Measurements from ENCODE around the gene WFDC10A.

The WFDC10A gene

DNA sequence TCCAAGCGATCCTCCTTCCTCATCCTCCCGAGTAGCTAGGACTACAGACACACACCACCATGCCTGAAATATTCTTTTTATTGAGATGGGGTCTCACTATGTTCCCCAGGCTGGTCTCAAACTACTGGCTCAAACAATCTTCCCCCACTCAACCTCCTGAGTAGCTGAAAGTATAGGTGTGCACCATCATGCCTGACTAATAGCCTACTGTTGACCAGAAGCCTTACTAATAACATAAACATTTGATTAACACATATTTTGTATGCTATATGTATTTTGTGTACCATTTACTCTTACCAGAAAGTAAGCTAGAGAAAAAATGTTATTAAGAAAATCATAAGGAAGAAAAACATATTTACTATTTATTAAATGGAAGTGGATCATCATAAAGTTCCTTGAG, 11.9 kb upstream of the WFDC10A start:
- DNase-seq (ENCODE audit: extremely low read depth, insufficient read length): no peak
- H3K4me3 ChIP-seq (replicated peaks; ENCODE audit: low read depth, low read length): no peak overlapping the region
- H3K36me3 ChIP-seq (ENCODE audit: control insufficient read depth, insufficient read depth, low read length): no peaks in the 10 kb centered on the region
- TF ChIP-seq, protein P1, sequence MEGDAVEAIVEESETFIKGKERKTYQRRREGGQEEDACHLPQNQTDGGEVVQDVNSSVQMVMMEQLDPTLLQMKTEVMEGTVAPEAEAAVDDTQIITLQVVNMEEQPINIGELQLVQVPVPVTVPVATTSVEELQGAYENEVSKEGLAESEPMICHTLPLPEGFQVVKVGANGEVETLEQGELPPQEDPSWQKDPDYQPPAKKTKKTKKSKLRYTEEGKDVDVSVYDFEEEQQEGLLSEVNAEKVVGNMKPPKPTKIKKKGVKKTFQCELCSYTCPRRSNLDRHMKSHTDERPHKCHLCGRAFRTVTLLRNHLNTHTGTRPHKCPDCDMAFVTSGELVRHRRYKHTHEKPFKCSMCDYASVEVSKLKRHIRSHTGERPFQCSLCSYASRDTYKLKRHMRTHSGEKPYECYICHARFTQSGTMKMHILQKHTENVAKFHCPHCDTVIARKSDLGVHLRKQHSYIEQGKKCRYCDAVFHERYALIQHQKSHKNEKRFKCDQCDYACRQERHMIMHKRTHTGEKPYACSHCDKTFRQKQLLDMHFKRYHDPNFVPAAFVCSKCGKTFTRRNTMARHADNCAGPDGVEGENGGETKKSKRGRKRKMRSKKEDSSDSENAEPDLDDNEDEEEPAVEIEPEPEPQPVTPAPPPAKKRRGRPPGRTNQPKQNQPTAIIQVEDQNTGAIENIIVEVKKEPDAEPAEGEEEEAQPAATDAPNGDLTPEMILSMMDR (IDR thresholded peaks at IDR 0.05; ENCODE audit: insufficient read depth, low read length, poor library complexity, severe bottlenecking): no peak
- no peaks in the 10 kb centered on the region for H3K27me3 ChIP-seq (replicated peaks; ENCODE audit: control insufficient read depth, insufficient read depth, low read length)

DNA sequence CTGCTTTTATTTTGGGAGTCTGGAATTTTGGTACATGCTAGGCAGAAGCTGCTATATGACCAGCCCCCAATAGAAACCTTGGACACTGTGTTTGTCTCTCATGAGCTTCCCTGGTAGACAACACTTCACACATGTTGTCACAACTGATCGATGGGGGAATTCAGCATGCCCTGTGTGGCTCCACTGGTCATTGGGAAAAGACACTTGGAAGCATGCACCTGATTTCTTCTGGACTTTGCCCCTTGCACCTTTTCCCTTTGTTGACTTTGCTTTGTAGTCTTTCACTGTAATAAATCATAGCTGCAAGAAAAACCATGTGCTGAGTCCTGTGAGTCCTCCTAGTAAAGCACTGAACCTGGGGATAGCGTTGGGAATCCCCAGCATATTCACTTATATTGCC, 7.9 kb upstream of the WFDC10A start:
- TF ChIP-seq, protein P1 (IDR thresholded peaks at IDR 0.05; ENCODE audit: insufficient read depth, low read length, poor library complexity, severe bottlenecking): no peak
- Histone ChIP-seq H3K36me3 (ENCODE audit: control insufficient read depth, insufficient read depth, low read length) (no peaks in the 10 kb centered on the region), H3K27me3 (replicated peaks; ENCODE audit: control insufficient read depth, insufficient read depth, low read length) (no peaks in the 10 kb centered on the region), H3K4me3 (replicated peaks; ENCODE audit: low read depth, low read length) (no peak overlapping the region)
- no peak for DNase-seq (ENCODE audit: extremely low read depth, insufficient read length)

DNA sequence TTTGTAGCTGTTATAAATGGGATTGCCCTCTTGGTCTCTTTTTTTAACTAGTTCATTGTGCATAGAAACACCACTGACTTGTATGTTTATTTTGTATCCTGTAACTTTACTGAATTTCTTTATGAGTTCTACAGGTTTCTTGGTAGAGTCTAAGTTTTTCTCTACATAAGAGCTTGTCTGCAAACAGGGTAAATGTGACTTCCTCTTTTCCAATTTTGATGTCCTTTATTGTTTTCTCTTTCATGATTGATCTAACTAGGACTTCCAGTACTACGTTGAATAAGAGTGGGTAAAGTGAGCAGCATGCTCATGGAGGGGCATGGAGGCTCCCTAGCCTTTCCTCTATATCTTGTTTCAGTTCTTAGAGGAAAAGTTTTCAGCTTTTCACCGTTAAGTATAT, 3.0 kb upstream of the WFDC10A start:
- no peaks in the 10 kb centered on the region; the same call in 1 of the 2 replicates for H3K27me3 ChIP-seq (replicated peaks; ENCODE audit: control insufficient read depth, insufficient read depth, low read length)
- TF ChIP-seq, protein P1 (IDR thresholded peaks at IDR 0.05; ENCODE audit: insufficient read depth, low read length, poor library complexity, severe bottlenecking): no peak
- H3K4me3 ChIP-seq (replicated peaks; ENCODE audit: low read depth, low read length): no peak overlapping the region
- no peaks in the 10 kb centered on the region for H3K36me3 ChIP-seq (ENCODE audit: control insufficient read depth, insufficient read depth, low read length)
- DNase-seq (ENCODE audit: extremely low read depth, insufficient read length): no peak

DNA sequence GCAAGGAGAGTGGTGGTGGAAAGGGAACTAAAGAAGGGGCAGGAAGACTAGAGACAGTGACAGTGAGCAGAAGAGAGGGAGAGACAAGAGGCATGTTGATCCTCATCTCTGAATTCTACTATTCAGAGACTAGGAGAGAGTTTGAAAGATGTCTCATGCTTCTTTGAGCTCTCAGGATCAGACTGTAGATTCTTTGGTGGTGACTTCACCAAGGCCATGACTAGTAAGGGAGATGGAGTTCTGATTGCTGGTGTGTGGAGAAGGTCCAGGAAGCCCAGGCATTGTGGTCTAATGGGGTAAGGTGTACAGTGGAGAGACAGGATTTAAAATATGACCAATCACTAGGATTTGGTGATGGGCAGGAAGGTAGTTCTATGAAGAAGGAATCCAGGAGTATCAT, 832 bp downstream of the WFDC10A start:
- Histone ChIP-seq H3K36me3 (ENCODE audit: control insufficient read depth, insufficient read depth, low read length) (no peaks in the 10 kb centered on the region), H3K4me3 (replicated peaks; ENCODE audit: low read depth, low read length) (no peak overlapping the region), H3K27me3 (replicated peaks; ENCODE audit: control insufficient read depth, insufficient read depth, low read length) (no peaks in the 10 kb centered on the region; the same call in 1 of the 2 replicates)
- TF ChIP-seq, protein P1 (IDR thresholded peaks at IDR 0.05; ENCODE audit: insufficient read depth, low read length, poor library complexity, severe bottlenecking): no peak
- DNase-seq (ENCODE audit: extremely low read depth, insufficient read length): no peak

DNA sequence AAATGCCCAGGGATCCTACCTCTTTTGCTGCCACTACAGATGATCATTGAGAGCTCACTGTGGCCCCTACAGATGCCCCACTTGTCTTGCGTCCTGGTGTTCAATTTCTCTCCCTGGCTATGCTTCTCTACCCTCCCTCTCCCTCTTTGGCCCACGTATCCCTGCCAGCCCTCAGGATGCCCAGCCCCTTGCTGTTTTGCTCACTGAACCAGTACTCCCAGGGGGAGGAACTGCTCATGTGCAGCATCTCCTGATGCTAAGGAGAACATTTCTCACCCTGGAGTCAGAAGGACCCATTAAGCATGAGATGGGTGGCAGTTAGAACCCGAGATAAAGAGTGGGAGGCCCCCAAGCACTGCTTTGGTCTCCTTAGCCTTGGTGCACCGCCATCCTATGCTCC, 1.6 kb downstream of the WFDC10A start, which contains the start of gene WFDC9:
Gene WFDC9 (minus strand): TSS at position 101 of the 400 bp plus-strand sequence. CDS start 21,103 bp downstream, outside the sequence.
- H3K27me3 ChIP-seq (replicated peaks; ENCODE audit: control insufficient read depth, insufficient read depth, low read length): no peaks in the 10 kb centered on the region; the same call in 1 of the 2 replicates
- no peak for DNase-seq (ENCODE audit: extremely low read depth, insufficient read length)
- TF ChIP-seq, protein P1 (IDR thresholded peaks at IDR 0.05; ENCODE audit: insufficient read depth, low read length, poor library complexity, severe bottlenecking): no peak
- no peak within 1 kb of the TSS for H3K4me3 ChIP-seq (replicated peaks; ENCODE audit: low read depth, low read length)
- no peaks in the 10 kb centered on the region for H3K36me3 ChIP-seq (ENCODE audit: control insufficient read depth, insufficient read depth, low read length)

DNA sequence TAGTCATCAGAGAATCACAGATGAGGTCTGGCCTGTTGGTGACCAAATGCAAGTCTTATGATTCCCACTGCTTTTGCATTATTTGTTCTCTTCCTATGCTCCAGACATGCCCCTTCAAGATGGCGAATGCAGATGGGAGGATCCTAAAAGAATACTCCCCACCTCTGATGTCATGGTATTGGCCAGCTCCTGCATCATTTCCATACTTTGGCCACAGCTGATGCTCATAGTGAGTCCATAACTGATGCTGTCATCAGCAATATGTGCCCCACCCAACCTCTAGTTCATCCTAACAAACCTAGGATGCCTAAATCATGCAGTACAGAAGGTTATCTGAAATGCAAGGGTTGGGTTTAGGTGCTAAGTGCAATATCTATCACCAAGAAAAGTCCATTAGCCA, 7.0 kb downstream of the WFDC10A start:
- Histone ChIP-seq H3K27me3 (replicated peaks; ENCODE audit: control insufficient read depth, insufficient read depth, low read length) (no peaks in the 10 kb centered on the region), H3K36me3 (ENCODE audit: control insufficient read depth, insufficient read depth, low read length) (no peaks in the 10 kb centered on the region), H3K4me3 (replicated peaks; ENCODE audit: low read depth, low read length) (no peak overlapping the region)
- TF ChIP-seq, protein P1 (IDR thresholded peaks at IDR 0.05; ENCODE audit: insufficient read depth, low read length, poor library complexity, severe bottlenecking): no peak
- DNase-seq (ENCODE audit: extremely low read depth, insufficient read length): no peak

All from GM06990 (cell line).